Vagina (tissue), 2 donors: Measurements from ENCODE around the gene MYOF.

Experiments used
- POLR2A ChIP-seq, 2 donors: fragments of 450-650 bp; IDR thresholded peaks; one replicate each; pipeline ENCODE4 v1.6.1; 2017; ENCODE audit warnings: antibody characterized with exemption in 2 of 2, mild to moderate bottlenecking in 2 of 2, moderate library complexity in 2 of 2
- POLR2AphosphoS5 ChIP-seq, 2 donors: sonication (generic); formaldehyde crosslinking; IDR thresholded peaks; one replicate each; pipeline ENCODE4 v1.9.0; 2017; ENCODE audit warnings: antibody characterized with exemption in 2 of 2, mild to moderate bottlenecking in 2 of 2, low read depth in 1 of 2; ENCODE audit not compliant: insufficient read depth in 1 of 2
- TF ChIP-seq, protein P1 (sequence below), 3 experiments: fragments of 450-650 bp in 2 of 3; fragments of 200-600 bp in 1 of 3; sonication (generic) in 1 of 3; IDR thresholded peaks; one replicate each; pipeline ENCODE4 v1.5.1; 2017 to 2019; ENCODE audit warnings: antibody characterized with exemption in 3 of 3, mild to moderate bottlenecking in 2 of 3, moderate library complexity in 2 of 3

- TF ChIP-seq, protein P1, sequence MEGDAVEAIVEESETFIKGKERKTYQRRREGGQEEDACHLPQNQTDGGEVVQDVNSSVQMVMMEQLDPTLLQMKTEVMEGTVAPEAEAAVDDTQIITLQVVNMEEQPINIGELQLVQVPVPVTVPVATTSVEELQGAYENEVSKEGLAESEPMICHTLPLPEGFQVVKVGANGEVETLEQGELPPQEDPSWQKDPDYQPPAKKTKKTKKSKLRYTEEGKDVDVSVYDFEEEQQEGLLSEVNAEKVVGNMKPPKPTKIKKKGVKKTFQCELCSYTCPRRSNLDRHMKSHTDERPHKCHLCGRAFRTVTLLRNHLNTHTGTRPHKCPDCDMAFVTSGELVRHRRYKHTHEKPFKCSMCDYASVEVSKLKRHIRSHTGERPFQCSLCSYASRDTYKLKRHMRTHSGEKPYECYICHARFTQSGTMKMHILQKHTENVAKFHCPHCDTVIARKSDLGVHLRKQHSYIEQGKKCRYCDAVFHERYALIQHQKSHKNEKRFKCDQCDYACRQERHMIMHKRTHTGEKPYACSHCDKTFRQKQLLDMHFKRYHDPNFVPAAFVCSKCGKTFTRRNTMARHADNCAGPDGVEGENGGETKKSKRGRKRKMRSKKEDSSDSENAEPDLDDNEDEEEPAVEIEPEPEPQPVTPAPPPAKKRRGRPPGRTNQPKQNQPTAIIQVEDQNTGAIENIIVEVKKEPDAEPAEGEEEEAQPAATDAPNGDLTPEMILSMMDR (IDR thresholded peaks at IDR 0.05): no peak
- no peak for TF ChIP-seq POLR2A (IDR thresholded peaks at IDR 0.05)
- TF ChIP-seq POLR2AphosphoS5 (IDR thresholded peaks at IDR 0.05; ENCODE audit: insufficient read depth in 1 of 2, low read depth in 1 of 2): no peak
Observed at GRCh38 chr10:93313798-93314197, 168.3 kb downstream of the MYOF start.
